A204.1 (cell line): Measurements from ENCODE around the gene CDH2.

Experiments
- FAIRE-seq: peaks from 2 replicates; lab custom pipeline; 2012; peaks lifted over from hg19 to GRCh38; lab: Jason Lieb, UNC

Gene CDH2

GRCh38 chr18:28081516-28081915 is 95.4 kb downstream of the CDH2 start:
- FAIRE-seq = no peak

DNA sequence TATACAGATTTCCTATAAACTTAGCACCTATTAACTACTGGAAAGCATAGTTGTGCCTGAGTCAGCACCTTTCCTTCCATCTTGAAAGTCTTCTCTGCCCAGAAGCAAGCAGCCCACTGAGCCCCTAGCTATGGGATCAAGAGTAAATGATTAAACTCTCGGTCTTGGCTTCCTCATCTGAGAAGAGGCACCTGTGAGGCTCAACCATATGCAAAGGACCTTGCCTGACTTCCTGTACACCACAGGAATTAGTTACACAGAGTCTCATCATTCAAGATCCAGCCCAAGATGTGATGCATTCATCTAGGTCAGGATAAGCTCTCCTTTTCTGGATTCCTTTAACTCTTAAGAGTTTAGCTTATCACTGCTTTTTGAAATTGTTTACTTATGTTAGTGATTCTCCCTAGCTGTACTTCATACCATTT is 96.0 kb downstream of the CDH2 start:
- FAIRE-seq = no peak

GRCh38 chr18:28079883-28080282 is 97.0 kb downstream of the CDH2 start:
- FAIRE-seq = no peak

- FAIRE-seq = no peak
Measured at GRCh38 chr18:28078849-28079248, 98.1 kb downstream of the CDH2 start.

- no peak for FAIRE-seq
Measured at GRCh38 chr18:28078298-28078697, 98.6 kb downstream of the CDH2 start.

GRCh38 chr18:28075501-28075900 is 101.4 kb downstream of the CDH2 start:
- FAIRE-seq = no peak

DNA sequence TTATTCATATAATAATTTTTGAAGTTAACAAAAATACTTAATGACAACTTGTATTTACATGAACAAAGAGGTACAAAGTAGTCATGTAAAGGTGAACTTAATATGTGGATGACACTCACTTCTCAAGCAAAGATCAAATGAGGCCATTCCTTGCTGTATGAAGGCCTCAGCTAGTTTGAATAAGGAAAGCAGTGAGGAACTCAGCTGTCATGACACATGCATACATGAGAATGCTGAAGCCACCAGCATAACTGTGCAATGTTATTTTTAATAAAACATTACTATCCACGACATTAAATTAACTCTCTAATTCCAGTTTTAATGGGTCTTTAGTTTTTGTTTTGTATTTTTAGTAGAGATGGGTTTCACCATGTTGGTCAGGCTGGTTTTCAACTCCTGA is 102.9 kb downstream of the CDH2 start:
- FAIRE-seq = no peak

DNA sequence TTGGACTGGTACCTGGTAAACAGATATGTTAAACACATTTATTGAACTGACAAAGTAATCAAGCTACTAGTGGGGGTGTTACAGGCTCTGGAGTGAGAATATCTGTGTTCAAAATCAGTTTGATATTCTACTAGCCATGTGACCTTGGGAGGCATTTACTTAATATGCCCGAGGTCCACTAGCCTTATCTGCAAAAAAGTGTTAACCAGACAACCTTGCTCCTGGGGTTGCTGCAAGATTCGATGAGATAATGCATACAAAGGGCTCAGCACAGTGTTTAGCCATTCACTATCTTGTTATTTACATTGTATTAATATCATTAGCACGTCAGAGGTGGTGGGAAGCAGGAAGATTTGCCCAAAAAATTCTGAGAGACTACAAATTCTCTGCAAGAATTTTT is 103.3 kb downstream of the CDH2 start:
- no peak for FAIRE-seq

DNA sequence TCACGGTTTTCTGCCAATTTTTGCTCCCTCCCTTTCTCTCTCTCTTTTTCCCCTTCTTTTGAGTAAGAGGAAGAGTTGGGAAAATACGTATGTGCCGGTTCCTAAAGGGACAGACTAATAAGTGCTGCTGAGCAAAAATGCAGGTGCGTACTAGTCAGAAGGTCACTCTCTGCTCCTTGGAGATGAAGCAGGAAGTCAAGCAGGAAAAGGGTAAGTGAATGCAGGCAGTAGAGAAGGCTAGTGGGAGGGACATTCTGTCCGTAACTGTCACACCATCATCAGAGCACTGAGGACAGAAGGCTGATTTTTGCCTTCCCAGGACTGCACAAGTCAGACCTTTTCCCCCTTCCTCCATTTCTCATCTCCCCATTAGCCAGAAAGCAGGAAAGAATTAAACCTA is 105.7 kb downstream of the CDH2 start:
- no peak for FAIRE-seq

DNA sequence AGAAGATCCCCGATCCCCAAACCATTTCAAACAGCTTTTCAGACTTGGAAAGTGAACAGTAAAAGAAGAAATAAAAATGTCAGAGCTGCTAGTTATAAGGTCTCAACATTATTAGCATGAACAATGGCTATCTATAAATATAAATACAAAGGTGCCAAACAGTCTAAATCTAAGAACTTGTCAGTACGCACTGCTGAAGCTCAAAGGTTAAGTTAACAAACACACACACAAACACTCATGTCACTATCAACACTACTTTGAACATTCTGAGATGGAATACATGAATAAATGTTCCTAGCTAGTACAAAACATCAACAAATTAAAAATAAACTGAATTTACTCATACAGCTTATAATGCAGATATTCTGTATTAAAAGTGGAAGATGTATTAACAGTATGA is 108.7 kb downstream of the CDH2 start:
- FAIRE-seq = no peak

- FAIRE-seq = no peak
Measured at GRCh38 chr18:28067346-28067745, 109.6 kb downstream of the CDH2 start.

DNA sequence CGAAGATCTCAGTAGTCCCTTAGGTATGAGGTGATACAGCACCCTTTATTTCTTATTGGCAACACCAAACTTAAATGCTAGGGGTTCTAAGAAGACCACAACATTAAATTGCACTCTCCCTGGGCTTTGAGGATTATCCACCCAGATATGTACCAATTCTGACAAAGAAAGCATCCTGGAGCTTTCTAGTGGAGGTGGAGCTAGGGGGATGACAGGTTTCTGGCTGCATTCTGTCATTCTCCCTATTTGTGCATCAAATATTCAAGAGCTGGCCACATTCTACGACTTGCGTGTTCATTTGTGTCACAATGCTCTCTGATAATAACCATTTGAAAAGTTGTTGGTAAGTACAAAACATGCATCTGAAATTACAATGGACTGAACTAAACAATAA is 111.1 kb downstream of the CDH2 start:
- no peak for FAIRE-seq

GRCh38 chr18:28065031-28065792 is 111.7 kb downstream of the CDH2 start:
- no peak for FAIRE-seq

DNA sequence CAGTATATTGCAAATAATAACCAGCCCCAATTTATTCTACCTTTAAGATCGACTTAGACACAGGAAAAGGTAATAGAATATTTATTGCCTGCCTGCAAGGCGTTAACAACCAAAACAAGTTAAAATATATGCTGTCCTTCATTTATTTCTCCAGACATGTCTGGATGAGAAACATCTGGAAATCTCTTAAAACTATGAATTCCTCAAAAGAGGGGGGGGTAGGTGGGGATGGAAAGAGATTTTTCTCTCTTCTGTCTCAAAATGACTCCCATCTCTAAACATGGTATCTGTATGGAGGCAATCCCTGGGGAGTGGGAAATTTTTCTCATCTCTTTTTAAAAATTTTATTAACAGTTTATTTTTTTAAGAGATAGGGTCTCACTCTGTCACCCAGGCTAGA is 113.0 kb downstream of the CDH2 start:
- FAIRE-seq = no peak

GRCh38 chr18:28063271-28063761 is 113.6 kb downstream of the CDH2 start:
- FAIRE-seq = no peak

DNA sequence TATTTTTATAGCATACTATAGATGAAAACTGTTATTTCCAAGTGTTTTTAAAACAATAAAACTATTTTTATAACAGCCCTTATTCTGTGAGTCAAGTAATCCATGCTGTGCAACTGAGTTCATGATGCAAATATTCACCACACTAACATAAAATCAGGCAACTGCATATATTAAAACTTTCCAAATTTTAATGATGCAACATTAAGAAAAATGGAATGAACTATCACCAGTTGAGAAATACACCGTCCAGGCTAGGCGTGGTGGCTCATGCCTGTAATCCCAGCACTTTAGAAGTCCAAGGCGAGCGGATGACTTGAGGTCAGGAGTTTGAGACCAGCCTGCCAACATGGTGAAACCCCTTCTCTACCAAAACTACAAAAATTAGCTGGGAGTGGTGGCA is 114.5 kb downstream of the CDH2 start:
- no peak for FAIRE-seq

DNA sequence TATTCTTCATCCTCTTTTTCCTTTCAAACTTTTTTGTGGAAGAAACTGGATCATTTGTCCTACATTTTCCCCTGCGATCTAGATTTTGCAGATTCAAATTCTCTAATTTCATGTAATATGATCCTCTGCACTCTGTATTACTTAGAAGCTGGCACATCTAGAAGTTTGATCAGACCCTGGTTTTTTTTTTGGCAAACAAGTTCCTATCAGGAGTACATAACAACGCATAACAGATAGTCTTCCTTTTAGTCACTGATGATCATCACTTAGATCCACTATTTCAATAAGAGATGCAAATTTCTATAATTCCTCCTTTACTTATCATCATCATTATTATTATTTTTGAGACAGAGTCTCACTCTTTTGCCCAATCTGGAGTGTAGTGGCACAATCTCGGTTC is 117.1 kb downstream of the CDH2 start:
- no peak for FAIRE-seq

DNA sequence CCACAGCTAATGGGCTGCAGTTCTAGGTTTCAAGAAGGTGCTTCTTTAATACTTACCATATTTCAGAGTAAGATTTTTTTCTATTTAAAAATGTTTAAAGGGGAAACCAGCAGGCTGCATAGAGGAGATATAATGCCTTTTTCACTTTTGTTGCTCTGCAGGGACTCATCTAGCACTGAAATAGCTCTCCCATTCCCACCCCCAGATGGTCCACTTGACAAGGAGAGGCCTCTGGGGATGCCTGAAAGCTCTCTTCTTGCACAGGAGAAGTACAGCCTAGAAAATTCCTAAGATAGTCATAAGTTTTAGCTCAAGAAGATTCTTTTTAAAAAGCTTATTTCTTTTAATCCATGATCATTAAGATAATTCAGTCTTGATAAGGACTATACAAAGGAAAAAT is 126.4 kb downstream of the CDH2 start:
- FAIRE-seq = no peak

- FAIRE-seq = no peak
Measured at GRCh38 chr18:28048612-28049011, 128.3 kb downstream of the CDH2 start.

DNA sequence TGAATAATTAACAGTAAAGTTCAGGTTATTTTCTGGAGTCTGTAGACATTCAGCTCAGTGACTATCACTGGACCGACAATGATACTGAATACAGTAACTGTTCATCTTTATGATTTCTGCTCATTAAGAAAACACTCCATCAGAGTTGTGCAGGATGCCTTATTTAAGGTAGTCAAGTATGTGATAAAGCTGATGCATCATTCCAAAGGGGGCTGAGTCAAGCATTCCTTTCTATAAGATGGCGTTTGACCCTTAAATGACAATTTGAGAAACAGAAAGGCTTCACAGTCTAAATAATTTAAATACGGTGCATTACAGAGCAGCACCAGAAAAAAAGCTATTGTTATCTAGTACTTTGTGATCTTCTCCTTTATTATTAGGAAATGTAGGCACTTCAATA is 131.1 kb downstream of the CDH2 start:
- no peak for FAIRE-seq

- no peak for FAIRE-seq
Measured at GRCh38 chr18:28045176-28045810, 131.6 kb downstream of the CDH2 start.

DNA sequence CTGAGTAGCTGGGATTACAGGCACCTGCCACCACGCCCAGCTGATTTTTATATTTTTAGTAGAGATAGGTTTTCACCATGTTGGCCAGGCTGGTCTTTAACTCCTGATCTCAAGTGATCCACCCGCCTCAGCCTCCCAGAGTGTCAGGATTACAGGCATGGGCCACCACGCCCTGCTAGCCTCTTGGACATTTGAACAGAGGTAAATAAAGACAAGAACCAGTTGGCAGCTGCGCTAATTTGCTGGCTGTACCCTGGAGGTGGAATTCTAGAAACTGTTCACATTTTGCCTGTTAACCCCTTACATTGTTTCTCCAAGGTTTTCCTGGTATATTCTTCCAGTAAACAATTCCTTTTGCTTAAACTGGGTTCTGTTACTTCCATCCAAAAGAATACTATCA is 132.9 kb downstream of the CDH2 start:
- no peak for FAIRE-seq

- FAIRE-seq = no peak
Measured at GRCh38 chr18:28043631-28044030, 133.3 kb downstream of the CDH2 start.

DNA sequence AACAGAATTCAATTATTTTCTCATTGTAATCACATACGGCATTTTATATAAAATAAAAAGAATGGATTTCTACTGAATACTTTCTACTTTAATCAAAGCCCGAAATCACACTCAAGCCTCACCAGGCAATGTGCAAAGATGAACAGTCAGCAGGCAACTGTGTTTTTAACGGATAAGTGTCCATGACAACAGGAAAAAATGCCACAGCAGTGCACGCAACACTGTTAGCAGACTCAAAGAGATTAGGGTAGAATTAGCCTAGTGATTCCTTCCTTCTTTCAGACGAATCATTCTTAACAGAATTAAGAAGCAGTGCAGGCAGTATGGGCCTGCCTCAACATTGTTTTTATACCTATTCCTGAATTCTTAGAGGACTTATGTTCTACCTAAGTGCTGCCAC is 135.6 kb downstream of the CDH2 start:
- FAIRE-seq = no peak
